K562 (cell line): ENCODE results near the gene SLC25A45. TPM values are rescaled to one million over a fixed set of nuclear protein-coding genes. Genes with fewer than 3 reads are reported as not detected.

ENCODE experiments used
- E2F5 ChIP-seq: sonication (generic); formaldehyde crosslinking; IDR thresholded peaks from 2 replicates; pipeline ENCODE4 v1.8.0; 2022; ENCODE audit warnings: mild to moderate bottlenecking, missing genetic modification reagents
- E2F6 ChIP-seq, 2 experiments: IDR thresholded peaks; 2 replicates each; pipeline ENCODE4 v1.6.1; 2011; ENCODE audit warnings: borderline replicate concordance in 1 of 2, control low read depth in 1 of 2, low read depth in 1 of 2, low read length in 1 of 2, mild to moderate bottlenecking in 1 of 2, mixed read lengths in 1 of 2, moderate library complexity in 1 of 2; ENCODE audit not compliant: insufficient read depth in 1 of 2, insufficient read length in 1 of 2, poor library complexity in 1 of 2, severe bottlenecking in 1 of 2; ENCODE audit errors: extremely low read depth in 1 of 2
- ELF2 ChIP-seq: fragments of 250-450 bp; sonication (Bioruptor Pico); IDR thresholded peaks from 2 replicates; pipeline ENCODE4 v1.5.0; 2021; ENCODE audit warnings: mild to moderate bottlenecking
- IRF9 ChIP-seq: fragments of 450-650 bp; IDR thresholded peaks from 2 replicates; pipeline ENCODE4 v1.6.1; 2016; ENCODE audit warnings: missing biosample characterization, missing genetic modification characterization
- KDM5B ChIP-seq: fragments of 200-600 bp; sonication (generic); IDR thresholded peaks from 2 replicates; pipeline ENCODE4 v1.6.1; 2012; ENCODE audit warnings: low read depth, mild to moderate bottlenecking, moderate library complexity, low read length, control low read depth, inconsistent platforms; ENCODE audit not compliant: insufficient replicate concordance
- PRPF4 ChIP-seq: fragments of 200-400 bp; formaldehyde crosslinking; IDR thresholded peaks from one replicate; pipeline ENCODE4 v1.6.1; 2017; ENCODE audit warnings: low read length, low read depth, mild to moderate bottlenecking; ENCODE audit not compliant: insufficient read depth, poor library complexity, severe bottlenecking
- RNF2 ChIP-seq: sonication (generic); IDR thresholded peaks from 2 replicates; pipeline ENCODE4 v1.6.1; 2016
- SREBF1 ChIP-seq: fragments of 150-350 bp; IDR thresholded peaks from 2 replicates; pipeline ENCODE4 v1.6.1; 2014; ENCODE audit warnings: antibody characterized with exemption, low read depth, low read length, borderline replicate concordance
- TAF1 ChIP-seq: IDR thresholded peaks from 2 replicates; pipeline ENCODE4 v1.6.1; 2011; ENCODE audit warnings: mild to moderate bottlenecking, low read length, moderate library complexity; ENCODE audit not compliant: insufficient read depth, control insufficient read depth, severe bottlenecking; ENCODE audit errors: extremely low read depth
- YBX1 ChIP-seq: fragments of 450-650 bp; IDR thresholded peaks from 2 replicates; pipeline ENCODE4 v1.7.1; 2016; ENCODE audit warnings: mild to moderate bottlenecking
- ZBTB7A ChIP-seq: IDR thresholded peaks from 2 replicates; pipeline ENCODE4 v1.6.1; 2011; ENCODE audit warnings: low read depth, mild to moderate bottlenecking, low read length, moderate library complexity, borderline replicate concordance; ENCODE audit not compliant: control insufficient read depth
- ZBTB9 ChIP-seq: fragments of 450-650 bp; formaldehyde crosslinking; IDR thresholded peaks from 2 replicates; pipeline ENCODE4 v1.4.0; 2020; ENCODE audit warnings: mild to moderate bottlenecking, moderate library complexity
- ZKSCAN1 ChIP-seq: fragments of 150-350 bp; IDR thresholded peaks from 2 replicates; pipeline ENCODE4 v1.6.1; 2016; ENCODE audit warnings: low read depth, low read length
- ZNF212 ChIP-seq: fragments of 450-650 bp; formaldehyde crosslinking; IDR thresholded peaks from 2 replicates; pipeline ENCODE4 v1.4.0; 2020; ENCODE audit warnings: mild to moderate bottlenecking
- ZNF41 ChIP-seq: fragments of 250-450 bp; sonication (Bioruptor Pico); conservative IDR thresholded peaks from 2 replicates; pipeline ENCODE4 v1.4.0; 2020; ENCODE audit warnings: mild to moderate bottlenecking
- ZNF644 ChIP-seq: fragments of 200-800 bp; sonication (Bioruptor generic); IDR thresholded peaks from 2 replicates; pipeline ENCODE4 v1.6.1; 2016; ENCODE audit warnings: low read depth, missing genetic modification characterization, missing compliant biosample characterization
- ZNF695 ChIP-seq: fragments of 450-650 bp; formaldehyde crosslinking; IDR thresholded peaks from 2 replicates; pipeline ENCODE4 v1.4.0; 2020; ENCODE audit warnings: mild to moderate bottlenecking, moderate library complexity
- polyA plus RNA-seq, 8 experiments: library from polyadenylated mRNA; depleted of rRNA in 4 of 8; stranded (reverse) in 5 of 8; unstranded in 3 of 8; fragments of >200 nt; fragmentation: Nextera tagmentation in 2 of 8; fragmentation: Illumina TruSeq in 1 of 8; extraction: Ambion mirVana in 2 of 8; extraction: Trizol in 1 of 8; gene quantifications; 2 replicates each; pipeline versions ENCODE4 v1.2.1 to v1.2.3, GENCODE V29; 2011 to 2014; ENCODE audit warnings: inconsistent platforms in 1 of 8, missing spikeins in 1 of 8
- total RNA-seq, 7 experiments: library from RNA; depleted of rRNA in 6 of 7; stranded (reverse); fragments of >200 nt in 6 of 7; fragmentation: Illumina TruSeq in 2 of 7; extraction: Trizol in 2 of 7; gene quantifications; 2 replicates each; pipeline versions ENCODE4 v1.2.1 to v1.2.3, GENCODE V29; 2011 to 2021; ENCODE audit warnings: low replicate concordance in 1 of 7
- TF ChIP-seq, protein P1 (sequence below): fragments of 450-650 bp; IDR thresholded peaks from 2 replicates; pipeline ENCODE4 v1.6.1; 2017; ENCODE audit warnings: antibody characterized with exemption
- TF ChIP-seq, protein P2 (sequence below): fragments of 250-450 bp; sonication (Bioruptor Pico); IDR thresholded peaks from 2 replicates; pipeline ENCODE4 v1.8.0; 2022; ENCODE audit warnings: moderate library complexity, mild to moderate bottlenecking, inconsistent platforms

The SLC25A45 gene
- total and polyA plus RNA-seq, 9 of the 15 experiments (the other 6 are each of a cell fraction or from before 2014, with no cell fraction given), result 0.15 to 2.3 (median 0.68) TPM

DNA sequence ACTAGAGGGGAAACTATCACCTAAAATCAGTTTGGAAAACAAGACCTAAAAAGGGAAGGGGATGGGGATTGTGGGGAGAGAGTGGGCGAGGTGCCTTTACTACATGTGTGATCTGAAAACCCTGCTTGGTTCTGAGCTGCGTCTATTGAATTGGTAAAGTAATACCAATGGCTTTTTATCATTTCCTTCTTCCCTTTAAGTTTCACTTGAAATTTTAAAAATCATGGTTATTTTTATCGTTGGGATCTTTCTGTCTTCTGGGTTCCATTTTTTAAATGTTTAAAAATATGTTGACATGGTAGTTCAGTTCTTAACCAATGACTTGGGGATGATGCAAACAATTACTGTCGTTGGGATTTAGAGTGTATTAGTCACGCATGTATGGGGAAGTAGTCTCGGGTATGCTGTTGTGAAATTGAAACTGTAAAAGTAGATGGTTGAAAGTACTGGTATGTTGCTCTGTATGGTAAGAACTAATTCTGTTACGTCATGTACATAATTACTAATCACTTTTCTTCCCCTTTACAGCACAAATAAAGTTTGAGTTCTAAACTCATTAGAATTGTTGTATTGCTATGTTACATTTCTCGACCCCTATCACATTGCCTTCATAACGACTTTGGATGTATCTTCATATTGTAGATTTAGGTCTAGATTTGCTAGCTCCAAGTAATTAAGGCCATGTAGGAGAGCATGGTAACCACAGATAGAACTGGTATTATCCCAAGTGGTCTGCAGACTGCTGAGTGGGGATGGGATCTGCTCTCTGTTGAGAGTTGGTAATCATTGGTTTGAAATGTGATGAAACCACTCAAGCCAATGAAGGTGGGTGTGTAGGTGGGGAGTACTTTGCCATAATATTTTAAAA, 43.8 kb upstream of the SLC25A45 start (continued):
- TF ChIP-seq IRF9 (0 out of 2 replicates have a peak, but pooled peaks have one; percentile 47), SREBF1 (no peak), ZBTB9 (CRISPR knock-in tag) (no peak; the same call in none of the 2 replicates), ELF2 (CRISPR knock-in tag) (peak; percentile 62; the same call in 1 of the 2 replicates), ZKSCAN1 (0 out of 2 replicates have a peak, but pooled peaks have one; percentile 41), RNF2 (0 out of 2 replicates have a peak, but pooled peaks have one; percentile 32), ZNF212 (CRISPR knock-in tag) (no peak), E2F6 (IDR thresholded peaks at IDR 0.05; ENCODE audit: borderline replicate concordance in 1 of 2, extremely low read depth in 1 of 2, insufficient read depth in 1 of 2, insufficient read length in 1 of 2, low read depth in 1 of 2, low read length in 1 of 2, poor library complexity in 1 of 2, severe bottlenecking in 1 of 2) (no peak), ZBTB7A (no peak), TAF1 (peak; percentile 15), ZNF644 (tag) (no peak; the same call in 1 of the 2 replicates), E2F5 (no peak), ZNF695 (no peak), PRPF4 (peak; percentile 18), YBX1 (no peak), ZNF41 (CRISPR knock-in tag) (peak; percentile 74; the same call in 1 of the 2 replicates), KDM5B (no peak)
- TF ChIP-seq, protein P1, sequence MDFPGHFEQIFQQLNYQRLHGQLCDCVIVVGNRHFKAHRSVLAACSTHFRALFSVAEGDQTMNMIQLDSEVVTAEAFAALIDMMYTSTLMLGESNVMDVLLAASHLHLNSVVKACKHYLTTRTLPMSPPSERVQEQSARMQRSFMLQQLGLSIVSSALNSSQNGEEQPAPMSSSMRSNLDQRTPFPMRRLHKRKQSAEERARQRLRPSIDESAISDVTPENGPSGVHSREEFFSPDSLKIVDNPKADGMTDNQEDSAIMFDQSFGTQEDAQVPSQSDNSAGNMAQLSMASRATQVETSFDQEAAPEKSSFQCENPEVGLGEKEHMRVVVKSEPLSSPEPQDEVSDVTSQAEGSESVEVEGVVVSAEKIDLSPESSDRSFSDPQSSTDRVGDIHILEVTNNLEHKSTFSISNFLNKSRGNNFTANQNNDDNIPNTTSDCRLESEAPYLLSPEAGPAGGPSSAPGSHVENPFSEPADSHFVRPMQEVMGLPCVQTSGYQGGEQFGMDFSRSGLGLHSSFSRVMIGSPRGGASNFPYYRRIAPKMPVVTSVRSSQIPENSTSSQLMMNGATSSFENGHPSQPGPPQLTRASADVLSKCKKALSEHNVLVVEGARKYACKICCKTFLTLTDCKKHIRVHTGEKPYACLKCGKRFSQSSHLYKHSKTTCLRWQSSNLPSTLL, result no peak
- TF ChIP-seq, protein P2, sequence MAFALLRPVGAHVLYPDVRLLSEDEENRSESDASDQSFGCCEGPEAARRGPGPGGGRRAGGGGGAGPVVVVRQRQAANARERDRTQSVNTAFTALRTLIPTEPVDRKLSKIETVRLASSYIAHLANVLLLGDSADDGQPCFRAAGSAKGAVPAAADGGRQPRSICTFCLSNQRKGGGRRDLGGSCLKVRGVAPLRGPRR (CRISPR knock-in tag), result no peak
